Spleen (tissue), 11 donors: ENCODE measurements around the gene DSCAML1. TPM values are rescaled to one million over a fixed set of nuclear protein-coding genes. Genes with fewer than 3 reads are reported as not detected.

Experiments
- DNase-seq: peaks from one replicate; pipeline ENCODE4 v3.0.0-alpha.2; 2020
- H3K27ac ChIP-seq, 8 donors: fragments of 200-600 bp; sonication (generic) in 7 of 8; 1 replicate in 4 of 8; 2 replicates in 4 of 8; pipeline versions ENCODE4 v1.5.0 to v1.8.0; 2016 to 2021; ENCODE audit warnings: inconsistent platforms in 4 of 8, mild to moderate bottlenecking in 4 of 8, moderate library complexity in 1 of 8
- H3K27me3 ChIP-seq, 7 donors: fragments of 200-600 bp; sonication (generic) in 6 of 7; replicated peaks in 1 of 7; 1 replicate in 4 of 7; 2 replicates in 3 of 7; pipeline versions ENCODE4 v1.5.0 to v1.8.0; 2016 to 2021; ENCODE audit warnings: inconsistent platforms in 3 of 7, mild to moderate bottlenecking in 1 of 7
- H3K36me3 ChIP-seq, 6 donors: fragments of 200-600 bp; sonication (generic) in 5 of 6; 1 replicate in 4 of 6; 2 replicates in 2 of 6; pipeline versions ENCODE4 v1.5.0 to v1.8.0; 2016 to 2021; ENCODE audit warnings: inconsistent platforms in 2 of 6
- H3K4me1 ChIP-seq, 6 donors: fragments of 200-600 bp; sonication (generic) in 5 of 6; 1 replicate in 3 of 6; 2 replicates in 3 of 6; pipeline versions ENCODE4 v1.5.0 to v1.8.0; 2016 to 2021; ENCODE audit warnings: inconsistent platforms in 3 of 6
- H3K4me3 ChIP-seq, 8 donors: fragments of 200-600 bp; sonication (generic) in 7 of 8; 1 replicate in 4 of 8; 2 replicates in 4 of 8; pipeline versions ENCODE4 v1.5.0 to v1.8.0; 2016 to 2021; ENCODE audit warnings: inconsistent platforms in 4 of 8, mild to moderate bottlenecking in 4 of 8, moderate library complexity in 2 of 8
- H3K9me3 ChIP-seq, 8 donors: fragments of 200-600 bp; sonication (generic) in 7 of 8; 1 replicate in 4 of 8; 2 replicates in 4 of 8; pipeline versions ENCODE4 v1.5.0 to v1.8.0; 2016 to 2021; ENCODE audit warnings: inconsistent platforms in 4 of 8
- CTCF ChIP-seq, 11 experiments: fragments of 200-600 bp in 7 of 11; fragments of 450-650 bp in 4 of 11; sonication (generic) in 4 of 11; IDR thresholded peaks in 8 of 11; conservative IDR thresholded peaks in 3 of 11; 1 replicate in 7 of 11; 2 replicates in 4 of 11; pipeline versions ENCODE4 v1.4.0 to v1.8.0; 2016 to 2021; ENCODE audit warnings: antibody characterized with exemption in 11 of 11, inconsistent platforms in 4 of 11, mild to moderate bottlenecking in 1 of 11
- POLR2A ChIP-seq, 3 donors: fragments of 450-650 bp; IDR thresholded peaks; one replicate each; pipeline ENCODE4 v1.5.1; 2017; ENCODE audit warnings: antibody characterized with exemption in 3 of 3, mild to moderate bottlenecking in 1 of 3
- POLR2AphosphoS5 ChIP-seq, 3 donors: sonication (generic); formaldehyde crosslinking; IDR thresholded peaks; one replicate each; pipeline ENCODE4 v1.5.1; 2017; ENCODE audit warnings: antibody characterized with exemption in 3 of 3
- WGBS, 5 donors: extraction: QIAGEN DNeasy Blood & Tissue Kit in 3 of 5; methylation state at CpG; one replicate each; pipeline versions ENCODE4 v1.1.5 to v1.1.7; 2013 to 2018; 5-methylcytosine and 5-hydroxymethylcytosine counted together
- intact Hi-C: fragments of 100-400 bp; cut with DNase I; formaldehyde crosslinking; loops from one replicate; pipeline ENCODE4 v1.15.0; 2023; ENCODE audit warnings: low total_unique reads
- polyA plus RNA-seq, 3 donors: library from polyadenylated mRNA; stranded (reverse); fragments of 200-250 nt; gene quantifications; one replicate each; pipeline ENCODE4 v1.2.1, GENCODE V29; 2013
- total RNA-seq, 7 donors: library from RNA; depleted of rRNA in 3 of 7; stranded (reverse); fragments of >200 nt in 3 of 7; fragmentation: NEBNext Ultra II Directional in 4 of 7; extraction: Animal tissue kit (Norgen Biotek cat#: 25700) in 4 of 7; gene quantifications; one replicate each; pipeline versions ENCODE4 v1.1.0 to v1.2.1, GENCODE V29; 2016 to 2021
- donor health status: healthy with polysubstance abuse.
- donor health status: DM: no; HTN: no; CAD: no; lungs with moderate emphysema.
- donor health status: DM: no; HTN: no; CAD: no.
- donor health status: Bipolar disorder and iron deficiency.
- donor health status: healthy.
- donor health status: DM: no; HTN: no; CAD: no.
- donor health status: DM: yes; HTN: yes; CAD: no.

Gene DSCAML1
- total and polyA plus RNA-seq, 10 donors: 0.07 to 10.7 (median 2.3) TPM

- Histone ChIP-seq H3K27ac (no peak overlapping the region), H3K4me1 (no peaks in the 10 kb centered on the region), H3K36me3 (no peaks in the 10 kb centered on the region), H3K27me3 (no peaks in the 10 kb centered on the region), H3K9me3 (peaks cover 0 to 15% (median 13%) of the 10 kb centered on the region in 8 donors), H3K4me3 (no peak overlapping the region)
- intact Hi-C loops: no loop called here
- no peak for TF ChIP-seq POLR2AphosphoS5 (IDR thresholded peaks at IDR 0.05)
- TF ChIP-seq CTCF (IDR thresholded peaks at IDR 0.05 in 8 of 11, conservative IDR thresholded peaks at IDR 0.05 in 3 of 11): no peak
- TF ChIP-seq POLR2A (IDR thresholded peaks at IDR 0.05): no peak
- no peak for DNase-seq
- WGBS, 5 donors: 79 to 95% (median 94%) methylated on average over 2 of the region's 2 CpGs
Observed at GRCh38 chr11:117623831-117624271, 173.2 kb downstream of the DSCAML1 start.

GRCh38 chr11:117621226-117621625 is 175.8 kb downstream of the DSCAML1 start:
- no peak for DNase-seq
- H3K36me3 ChIP-seq: no peaks in the 10 kb centered on the region
- H3K4me1 ChIP-seq: no peaks in the 10 kb centered on the region
- peak in 5 of 11 experiments; percentile 17 to 44 (median 37) for TF ChIP-seq CTCF (IDR thresholded peaks at IDR 0.05 in 8 of 11, conservative IDR thresholded peaks at IDR 0.05 in 3 of 11)
- TF ChIP-seq POLR2A (IDR thresholded peaks at IDR 0.05): no peak
- H3K27me3 ChIP-seq: peaks cover 0 to under 1% (median 0%) of the 10 kb centered on the region in 7 donors
- peaks cover 0 to 15% (median 13%) of the 10 kb centered on the region in 8 donors for H3K9me3 ChIP-seq
- no peak overlapping the region for H3K4me3 ChIP-seq
- intact Hi-C loops: no loop called here
- H3K27ac ChIP-seq: no peak overlapping the region

DNA sequence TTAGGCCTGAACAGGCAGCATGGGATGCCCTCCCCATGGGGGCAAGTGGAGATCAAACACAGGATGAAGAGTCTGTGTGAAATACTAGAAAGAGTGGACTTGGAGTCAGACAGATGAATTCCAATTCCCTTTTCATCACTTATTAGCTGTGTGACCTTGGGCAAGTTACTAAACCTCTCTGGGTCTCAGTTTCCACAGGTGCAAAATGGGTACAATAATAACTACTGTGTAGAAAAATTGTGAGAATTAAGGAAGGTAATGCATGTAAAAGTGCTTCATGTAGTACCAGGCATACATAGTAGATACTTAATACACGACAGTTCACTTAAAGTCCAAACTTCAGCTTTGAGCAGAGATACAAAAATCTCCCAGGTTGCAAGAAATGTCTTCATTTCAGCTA is 176.4 kb downstream of the DSCAML1 start:
- H3K4me1 ChIP-seq: no peaks in the 10 kb centered on the region
- H3K4me3 ChIP-seq: no peak overlapping the region
- peaks cover 0 to 5% (median 0%) of the 10 kb centered on the region in 7 donors for H3K27me3 ChIP-seq
- TF ChIP-seq CTCF (IDR thresholded peaks at IDR 0.05 in 8 of 11, conservative IDR thresholded peaks at IDR 0.05 in 3 of 11) (no peak), POLR2AphosphoS5 (IDR thresholded peaks at IDR 0.05) (no peak), POLR2A (IDR thresholded peaks at IDR 0.05) (no peak)
- H3K27ac ChIP-seq: no peak overlapping the region
- peaks cover 0 to 15% (median 13%) of the 10 kb centered on the region in 8 donors for H3K9me3 ChIP-seq
- intact Hi-C loops: no loop called here
- 83 to 98% (median 91%) methylated on average over 1 of the region's 1 CpG for whole genome bisulfite sequencing, 5 donors
- no peak for DNase-seq
- H3K36me3 ChIP-seq: no peaks in the 10 kb centered on the region

DNA sequence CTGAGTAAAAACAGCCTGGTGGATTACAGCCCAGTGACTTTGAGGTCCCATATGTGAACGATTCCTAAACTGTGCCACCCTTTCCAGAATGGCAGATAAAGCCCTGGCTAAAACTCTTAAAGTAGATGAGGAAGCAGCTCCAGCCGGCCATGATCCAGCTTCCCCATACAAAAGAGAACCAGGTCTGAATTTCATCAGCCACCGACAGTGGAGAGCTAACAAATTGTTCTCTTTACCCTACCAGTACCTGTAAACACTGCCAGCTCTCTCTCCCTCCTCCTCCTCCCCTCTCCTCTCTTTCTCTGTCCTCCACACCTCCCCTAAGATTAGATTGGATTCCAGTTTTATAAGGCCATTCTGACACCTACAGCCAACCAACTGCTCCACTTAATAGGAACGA is 176.9 kb downstream of the DSCAML1 start:
- Histone ChIP-seq H3K27ac (no peak overlapping the region), H3K27me3 (peaks cover 0 to 5% (median 0%) of the 10 kb centered on the region in 7 donors), H3K9me3 (peaks cover 0 to 15% (median 13%) of the 10 kb centered on the region in 8 donors), H3K4me1 (no peaks in the 10 kb centered on the region), H3K4me3 (no peak overlapping the region), H3K36me3 (no peaks in the 10 kb centered on the region)
- WGBS, 5 donors: 43 to 52% (median 48%) methylated on average over 4 of the region's 4 CpGs
- intact Hi-C loops: no loop called here
- TF ChIP-seq POLR2AphosphoS5 (IDR thresholded peaks at IDR 0.05) (no peak), POLR2A (IDR thresholded peaks at IDR 0.05) (no peak)
- no peak for DNase-seq

DNA sequence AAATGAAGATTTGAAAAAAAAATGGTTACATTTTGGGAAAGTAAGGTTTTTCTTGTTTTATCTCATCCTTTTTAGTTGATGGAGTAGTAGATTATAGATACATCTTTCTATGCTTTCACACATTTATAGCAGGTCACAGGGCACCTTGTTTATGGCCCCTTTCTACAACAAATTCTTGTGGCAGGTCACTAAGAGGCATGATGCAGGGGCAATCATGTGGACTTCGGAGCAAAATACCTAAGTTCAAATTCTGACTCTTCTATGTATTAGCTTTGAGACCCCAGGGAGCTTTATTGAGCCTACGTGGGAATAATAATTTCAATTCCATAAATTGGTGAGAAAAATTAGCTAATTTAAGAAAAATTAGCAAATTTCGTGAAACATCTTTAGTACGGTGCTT is 177.4 kb downstream of the DSCAML1 start:
- intact Hi-C loops: no loop called here
- Histone ChIP-seq H3K27me3 (peaks cover 0 to 5% (median 0%) of the 10 kb centered on the region in 7 donors), H3K4me1 (no peaks in the 10 kb centered on the region), H3K27ac (no peak overlapping the region), H3K4me3 (no peak overlapping the region), H3K36me3 (no peaks in the 10 kb centered on the region), H3K9me3 (peaks cover 0 to 18% (median 13%) of the 10 kb centered on the region in 8 donors)
- WGBS, 5 donors: 83 to 93% (median 88%) methylated on average over 4 of the region's 4 CpGs
- no peak for DNase-seq
- TF ChIP-seq POLR2AphosphoS5 (IDR thresholded peaks at IDR 0.05): no peak
- no peak for TF ChIP-seq CTCF (IDR thresholded peaks at IDR 0.05 in 8 of 11, conservative IDR thresholded peaks at IDR 0.05 in 3 of 11)
- TF ChIP-seq POLR2A (IDR thresholded peaks at IDR 0.05): no peak
